Choroid plexus epithelial cell (primary cell): ENCODE results near the gene BEST3.

Experiments
- DNase-seq: peaks from one replicate; pipeline ENCODE4 v3.0.0-alpha.2; 2010; ENCODE audit warnings: low read depth
- H3K4me3 ChIP-seq: 2 replicates; pipeline ENCODE4 v1.5.1; 2011; ENCODE audit warnings: low read depth, mild to moderate bottlenecking, control low read depth, low read length, moderate library complexity
- TF ChIP-seq, protein P1 (sequence below): conservative IDR thresholded peaks from 2 replicates; pipeline ENCODE4 v1.5.1; 2011; ENCODE audit warnings: low read depth, mild to moderate bottlenecking, control low read depth, inconsistent platforms, low read length, moderate library complexity

The BEST3 gene

DNA sequence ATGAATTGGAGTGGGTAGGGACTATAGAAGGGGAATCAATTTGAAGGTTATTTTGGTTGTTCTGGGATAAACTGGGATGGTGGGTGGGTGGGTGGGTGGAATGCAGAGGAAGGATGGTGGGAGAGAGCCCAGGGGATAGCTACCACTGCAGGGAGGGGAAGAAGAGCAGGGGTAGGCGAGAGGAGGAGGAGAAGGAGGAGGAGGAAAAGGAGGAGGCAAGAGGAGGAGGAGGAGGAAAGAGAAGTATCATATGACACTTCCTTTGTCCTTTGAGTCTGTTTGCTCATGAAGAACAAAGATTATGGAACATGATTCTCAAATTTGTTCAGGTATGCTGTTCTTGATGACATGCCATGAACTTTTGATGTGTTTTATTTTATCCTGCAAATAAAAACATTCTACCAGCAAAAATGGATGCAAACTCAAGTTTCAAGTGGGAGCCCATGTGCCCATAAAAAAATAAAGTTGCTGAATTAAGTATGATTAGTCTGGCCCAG lies 4.1 kb upstream of the BEST3 start:
- TF ChIP-seq, protein P1, sequence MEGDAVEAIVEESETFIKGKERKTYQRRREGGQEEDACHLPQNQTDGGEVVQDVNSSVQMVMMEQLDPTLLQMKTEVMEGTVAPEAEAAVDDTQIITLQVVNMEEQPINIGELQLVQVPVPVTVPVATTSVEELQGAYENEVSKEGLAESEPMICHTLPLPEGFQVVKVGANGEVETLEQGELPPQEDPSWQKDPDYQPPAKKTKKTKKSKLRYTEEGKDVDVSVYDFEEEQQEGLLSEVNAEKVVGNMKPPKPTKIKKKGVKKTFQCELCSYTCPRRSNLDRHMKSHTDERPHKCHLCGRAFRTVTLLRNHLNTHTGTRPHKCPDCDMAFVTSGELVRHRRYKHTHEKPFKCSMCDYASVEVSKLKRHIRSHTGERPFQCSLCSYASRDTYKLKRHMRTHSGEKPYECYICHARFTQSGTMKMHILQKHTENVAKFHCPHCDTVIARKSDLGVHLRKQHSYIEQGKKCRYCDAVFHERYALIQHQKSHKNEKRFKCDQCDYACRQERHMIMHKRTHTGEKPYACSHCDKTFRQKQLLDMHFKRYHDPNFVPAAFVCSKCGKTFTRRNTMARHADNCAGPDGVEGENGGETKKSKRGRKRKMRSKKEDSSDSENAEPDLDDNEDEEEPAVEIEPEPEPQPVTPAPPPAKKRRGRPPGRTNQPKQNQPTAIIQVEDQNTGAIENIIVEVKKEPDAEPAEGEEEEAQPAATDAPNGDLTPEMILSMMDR, result no peak
- DNase-seq, result no peak
- H3K4me3 ChIP-seq, result no peak overlapping the region

DNA sequence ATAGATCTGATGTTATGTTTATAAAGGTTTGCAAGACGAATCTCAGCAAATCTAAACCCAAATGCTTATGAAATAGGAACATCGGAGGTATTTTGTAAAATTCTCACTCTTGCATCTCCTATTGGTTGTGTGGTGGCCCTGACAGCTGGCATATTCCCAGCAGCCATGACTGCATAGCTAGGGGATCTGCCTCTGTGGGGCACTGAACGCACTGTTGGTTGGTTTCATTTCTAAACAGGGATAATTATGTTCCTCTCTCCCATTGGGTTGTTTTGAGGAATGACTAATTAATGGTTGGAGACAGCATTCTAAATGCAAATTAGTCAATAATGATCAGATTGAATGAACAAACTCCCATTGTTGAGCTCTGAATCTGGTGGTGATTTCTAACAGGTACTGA lies 2.7 kb upstream of the BEST3 start:
- DNase-seq, result no peak
- TF ChIP-seq, protein P1, result no peak
- no peak overlapping the region for H3K4me3 ChIP-seq

DNA sequence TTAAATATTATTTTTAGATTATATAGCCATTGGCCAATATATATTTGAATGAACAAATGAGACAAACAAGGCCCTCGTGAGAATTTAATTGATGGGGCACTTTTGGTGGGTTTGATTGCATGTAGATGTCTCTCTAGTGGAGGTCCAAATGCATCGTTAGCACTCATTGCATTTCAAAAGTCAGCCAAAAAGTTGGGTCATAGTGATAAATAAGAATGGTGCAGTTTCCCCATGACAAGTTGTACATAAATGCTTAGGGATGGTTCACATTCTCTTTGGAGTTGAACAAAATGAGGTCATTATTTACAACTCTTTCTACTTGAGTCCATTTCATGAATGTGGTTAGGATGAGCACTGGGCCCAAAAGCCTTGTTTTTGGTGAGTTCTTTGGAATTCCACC lies 1.0 kb downstream of the BEST3 start:
- TF ChIP-seq, protein P1, result no peak
- no peak for DNase-seq
- no peak overlapping the region for H3K4me3 ChIP-seq

DNA sequence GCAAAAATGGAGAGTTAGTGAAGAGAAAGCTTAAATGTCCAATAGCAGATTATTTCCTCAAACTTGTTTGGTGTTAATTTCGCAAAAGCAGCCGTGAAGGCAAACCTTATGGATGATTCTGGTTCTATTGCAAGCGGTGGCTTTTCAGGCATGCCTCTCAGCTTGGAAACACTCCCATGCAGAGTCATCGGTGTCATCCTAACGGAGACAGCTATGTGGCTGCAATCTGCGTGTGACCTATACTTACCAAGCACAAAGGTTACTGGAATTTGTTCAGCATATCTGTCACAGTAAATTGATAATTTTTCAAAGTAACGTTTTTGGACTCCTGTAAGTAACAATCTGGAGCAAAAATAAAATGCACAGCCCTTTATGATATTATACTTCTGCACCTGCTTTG lies 5.0 kb downstream of the BEST3 start:
- TF ChIP-seq, protein P1, result no peak
- no peak overlapping the region for H3K4me3 ChIP-seq

DNA sequence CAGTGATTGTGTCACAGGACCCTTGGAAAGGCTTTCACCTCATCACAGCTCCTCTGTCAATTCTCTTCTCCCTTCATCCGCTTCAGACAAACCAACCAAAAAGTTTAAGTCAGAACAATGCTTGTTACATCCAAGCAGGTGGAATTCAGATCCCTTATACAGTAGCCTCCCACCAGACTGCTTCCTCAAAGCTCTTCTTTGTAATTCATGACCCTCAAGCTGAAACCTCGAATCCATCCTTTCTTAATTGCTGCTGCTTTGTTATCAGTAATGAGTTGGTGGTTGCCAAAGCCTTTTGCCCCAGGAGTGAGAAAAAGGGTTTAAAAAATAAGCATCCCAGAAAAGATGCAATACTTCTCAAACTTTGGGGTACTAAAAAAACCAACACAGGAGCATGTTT lies 9.5 kb downstream of the BEST3 start:
- no peak overlapping the region for H3K4me3 ChIP-seq
- TF ChIP-seq, protein P1, result no peak
- DNase-seq, result no peak

More for the DNA sequence above, 5.0 kb downstream of the BEST3 start:
- no peak for DNase-seq

DNA sequence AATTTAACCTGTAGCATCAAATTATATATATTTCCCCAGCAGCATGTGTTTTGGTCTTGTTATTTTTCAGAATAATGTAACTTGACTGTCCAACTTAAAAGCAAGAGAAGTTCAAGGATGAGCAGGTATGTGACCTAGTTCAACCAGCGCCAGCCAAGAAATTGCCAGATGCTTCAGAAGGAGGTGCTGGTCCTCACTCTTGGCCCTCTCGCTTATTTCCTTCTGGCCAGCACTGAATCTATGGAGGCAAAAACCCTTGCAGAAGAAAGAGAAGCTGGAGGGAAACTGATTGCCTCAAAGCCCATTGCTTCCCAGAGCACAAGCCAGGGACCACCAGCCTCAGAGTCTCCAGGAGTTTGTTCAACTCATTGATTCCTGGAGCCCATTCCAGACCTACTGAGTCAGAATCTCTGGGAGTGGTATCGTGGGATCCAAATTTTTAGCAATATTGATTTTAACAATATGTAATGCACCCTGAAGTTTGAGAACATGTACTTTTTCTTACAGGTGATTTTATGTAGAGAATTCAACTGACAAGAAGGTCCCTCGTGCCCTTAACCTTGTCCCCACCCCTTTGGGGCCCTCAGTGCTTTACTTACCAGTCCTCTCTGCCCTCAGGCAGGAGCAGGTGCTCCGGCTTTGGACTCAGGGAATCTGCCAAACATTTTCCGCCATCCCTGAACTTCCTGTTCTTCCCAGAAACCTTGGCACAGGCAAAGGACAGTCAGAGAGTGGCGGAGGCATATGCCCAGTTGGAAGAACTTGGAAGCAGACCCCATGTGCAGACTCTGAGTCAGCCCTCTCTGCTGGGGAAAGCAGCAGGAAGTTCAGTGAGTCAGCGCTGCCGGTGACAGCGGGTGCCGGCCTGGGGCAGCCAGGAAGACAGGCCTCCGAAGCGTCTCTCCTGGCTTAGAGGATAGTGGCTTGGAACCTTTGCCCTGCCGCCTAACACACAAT lies 10.4 kb downstream of the BEST3 start:
- DNase-seq, result peak; percentile 95
- TF ChIP-seq, protein P1, result no peak
- H3K4me3 ChIP-seq, result no peak overlapping the region
